DMS53 treated with DMSO at 0.1 percent for 48 hours (cell line): ENCODE measurements around the gene UBE2E1.
"Not testable (repeated sequence)": the region's sequence is repeated elsewhere in the genome, so short reads cannot be mapped to it uniquely, and the experiment has no call there.

Source experiments
- DNase-seq: peaks from one replicate; lab custom pipeline; 2025; ENCODE audit not compliant: unreplicated experiment; lab: John Stamatoyannopoulos, UW

The UBE2E1 gene

GRCh38 chr3:23877329-23877980 is 71.7 kb downstream of the UBE2E1 start:
- no peak for DNase-seq

GRCh38 chr3:23879485-23879884 is 73.7 kb downstream of the UBE2E1 start:
- no peak for DNase-seq

DNA sequence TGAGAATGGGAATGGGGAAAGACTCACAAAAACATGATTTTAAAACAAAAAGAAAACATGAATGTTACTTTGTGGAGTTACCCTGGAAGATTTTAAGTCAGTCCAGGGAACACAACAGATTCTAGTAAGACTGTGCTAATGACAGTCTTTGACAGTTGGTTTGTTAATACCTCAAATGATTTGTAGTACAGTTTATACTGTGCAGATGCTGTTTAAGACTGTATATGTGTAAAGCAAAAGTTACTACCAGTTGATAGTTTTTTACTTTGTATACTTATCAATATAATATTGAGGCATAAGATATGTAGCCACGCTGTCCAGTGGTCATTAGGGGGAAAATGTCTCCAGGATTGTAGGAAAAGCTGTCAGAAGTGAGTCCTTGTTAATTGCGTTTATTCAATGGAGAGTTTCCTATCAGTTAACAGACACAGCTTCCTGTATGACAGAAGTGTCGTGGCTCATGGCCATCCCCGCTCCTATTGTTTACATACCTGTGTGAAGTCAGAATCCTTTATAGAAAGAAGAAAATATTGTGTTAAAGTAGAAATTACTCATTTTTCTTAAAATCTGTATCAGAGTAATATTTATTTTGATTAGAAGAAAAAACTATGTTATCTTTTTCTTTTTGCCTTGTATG is 75.1 kb downstream of the UBE2E1 start:
- DNase-seq, result no peak

DNA sequence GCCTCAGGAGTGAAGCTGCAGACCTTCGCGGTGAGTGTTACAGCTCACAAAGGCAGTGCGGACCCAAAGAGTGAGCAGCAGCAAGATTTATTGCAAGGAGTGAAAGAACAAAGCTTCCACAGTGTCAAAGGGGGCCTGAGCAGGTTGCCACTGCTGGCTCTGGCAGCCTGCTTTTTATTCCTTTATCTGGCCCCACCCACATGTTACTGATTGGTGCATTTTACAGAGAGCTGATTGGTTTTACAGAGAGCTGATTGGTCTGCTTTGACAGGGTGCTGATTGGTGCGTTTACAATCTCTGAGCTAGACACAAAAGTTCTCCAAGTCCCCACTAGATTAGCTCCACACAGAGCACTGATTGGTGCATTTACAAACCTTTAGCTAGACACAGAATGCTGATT is 76.2 kb downstream of the UBE2E1 start:
- DNase-seq, result not testable (repeated sequence)

GRCh38 chr3:23882487-23882918 is 76.7 kb downstream of the UBE2E1 start:
- no peak for DNase-seq

DNA sequence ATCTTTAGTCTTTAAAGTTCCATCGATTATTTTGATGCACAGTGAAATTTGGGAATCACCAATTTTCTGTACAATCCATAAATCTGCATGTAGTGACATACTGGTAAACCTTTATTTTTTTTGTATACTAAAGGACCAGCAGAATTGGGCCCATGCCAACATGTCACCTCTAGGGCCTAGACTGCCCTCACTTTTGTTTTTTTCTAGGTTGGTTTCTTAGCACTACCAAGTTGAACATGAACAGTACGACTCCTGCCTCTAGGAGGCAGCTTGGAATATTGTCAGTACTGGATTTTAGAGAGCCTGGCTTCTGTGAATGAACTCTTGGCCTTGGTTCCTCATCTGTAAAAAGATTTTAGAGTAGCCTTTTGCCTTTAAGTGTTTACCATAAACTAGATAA is 78.7 kb downstream of the UBE2E1 start:
- no peak for DNase-seq

GRCh38 chr3:23885210-23885609 is 79.5 kb downstream of the UBE2E1 start:
- no peak for DNase-seq

DNA sequence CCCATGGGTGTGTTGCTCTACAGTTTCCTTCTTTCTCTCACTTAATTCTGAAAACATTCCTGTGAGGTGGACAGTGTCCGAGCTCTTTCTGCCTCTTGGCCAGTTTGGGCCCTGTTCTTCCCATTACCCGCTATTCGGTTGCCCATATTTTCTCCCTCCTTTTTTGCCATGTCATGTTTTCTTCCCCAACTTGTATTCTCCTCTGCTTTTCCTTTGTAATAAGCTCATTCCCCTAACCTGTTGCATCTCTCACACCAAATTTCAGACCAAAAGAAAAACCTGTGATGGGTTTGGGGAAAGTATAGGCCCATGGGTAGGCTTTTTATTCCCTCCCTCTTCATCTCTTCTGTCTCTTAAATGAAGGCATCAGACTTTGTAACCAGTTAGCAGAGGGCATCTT is 80.6 kb downstream of the UBE2E1 start:
- DNase-seq, result no peak

GRCh38 chr3:23888617-23889228 is 83.0 kb downstream of the UBE2E1 start:
- no peak for DNase-seq

- DNase-seq, result no peak
Measured at GRCh38 chr3:23889386-23889785, 83.6 kb downstream of the UBE2E1 start.

DNA sequence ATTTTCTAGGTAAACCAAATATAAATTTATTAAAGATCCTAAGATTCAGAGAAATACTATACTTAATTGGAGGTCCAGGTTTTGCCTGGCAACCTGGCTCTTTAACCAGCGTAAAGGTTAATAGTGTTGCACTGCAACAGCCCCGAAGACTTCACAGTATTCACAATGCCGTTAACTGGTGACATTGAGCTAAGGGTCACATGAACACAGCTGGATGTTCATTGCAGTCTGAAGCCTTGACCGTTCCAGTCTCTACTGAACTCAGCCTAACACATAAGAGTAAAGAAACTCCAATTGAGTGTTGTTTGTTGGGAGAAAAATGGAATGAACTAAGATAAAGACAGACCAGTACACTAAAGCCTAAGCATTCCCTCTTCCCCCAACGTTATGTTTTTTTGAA is 84.2 kb downstream of the UBE2E1 start:
- no peak for DNase-seq

DNA sequence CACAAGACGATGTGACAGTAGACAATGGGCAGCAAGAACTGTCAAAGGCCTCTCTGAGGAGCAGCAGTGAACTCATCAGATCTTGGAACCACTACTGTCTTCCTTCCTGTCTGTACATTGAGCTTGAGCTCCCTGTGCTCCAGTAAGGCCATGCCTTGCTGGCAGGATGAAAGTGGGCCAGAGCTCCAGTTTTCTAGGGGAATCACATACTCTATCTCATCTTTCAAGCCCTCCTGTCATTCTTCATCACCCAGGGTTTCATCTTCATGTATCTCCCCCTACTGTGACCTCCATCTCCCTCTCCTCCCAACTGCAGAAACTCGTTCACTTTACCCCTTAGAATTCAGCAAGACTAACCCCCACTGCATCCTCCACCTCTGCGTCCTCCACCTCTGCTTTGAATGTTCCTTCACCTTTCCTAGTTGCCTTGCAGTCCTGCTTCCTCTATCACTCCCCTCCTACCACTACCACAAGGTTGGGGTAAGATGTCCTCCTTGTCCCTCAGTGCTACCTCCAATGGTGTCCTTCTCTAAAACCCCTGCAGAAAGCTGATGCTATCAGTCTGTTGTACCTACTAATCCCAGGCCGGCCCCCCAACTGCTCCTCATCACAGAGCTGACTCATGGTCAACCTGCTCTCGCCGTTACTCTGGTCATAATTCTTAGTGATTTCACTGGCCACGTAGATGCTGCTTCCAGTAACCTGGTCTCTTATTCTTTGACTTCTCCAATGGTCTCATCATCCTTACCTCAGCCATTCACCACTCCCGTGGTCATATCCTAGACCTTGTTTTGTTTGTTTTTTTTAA is 88.7 kb downstream of the UBE2E1 start:
- DNase-seq, result no peak

GRCh38 chr3:23895181-23895580 is 89.4 kb downstream of the UBE2E1 start:
- no peak for DNase-seq

DNA sequence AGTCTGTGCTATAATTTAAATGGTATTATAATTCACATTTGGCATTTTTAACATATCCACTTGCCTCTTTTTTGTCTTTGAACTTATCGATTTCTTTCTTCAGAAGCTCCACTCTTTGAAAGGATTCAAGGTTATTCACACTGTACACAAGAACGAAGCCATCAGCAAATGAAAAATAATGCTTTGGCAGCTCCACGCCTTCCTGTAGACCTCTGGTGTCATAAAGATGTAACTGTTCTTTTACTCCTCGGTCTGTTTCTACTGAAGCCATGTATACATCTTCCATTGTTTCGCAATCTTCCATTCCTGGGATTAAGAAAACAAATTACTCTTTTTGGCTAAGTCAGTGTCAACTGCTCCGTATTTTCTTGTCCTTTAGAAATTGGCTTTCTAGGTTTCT is 95.0 kb downstream of the UBE2E1 start:
- no peak for DNase-seq

GRCh38 chr3:23904545-23904944 is 98.8 kb downstream of the UBE2E1 start:
- no peak for DNase-seq

GRCh38 chr3:23909341-23909740 is 103.6 kb downstream of the UBE2E1 start:
- DNase-seq, result no peak

DNA sequence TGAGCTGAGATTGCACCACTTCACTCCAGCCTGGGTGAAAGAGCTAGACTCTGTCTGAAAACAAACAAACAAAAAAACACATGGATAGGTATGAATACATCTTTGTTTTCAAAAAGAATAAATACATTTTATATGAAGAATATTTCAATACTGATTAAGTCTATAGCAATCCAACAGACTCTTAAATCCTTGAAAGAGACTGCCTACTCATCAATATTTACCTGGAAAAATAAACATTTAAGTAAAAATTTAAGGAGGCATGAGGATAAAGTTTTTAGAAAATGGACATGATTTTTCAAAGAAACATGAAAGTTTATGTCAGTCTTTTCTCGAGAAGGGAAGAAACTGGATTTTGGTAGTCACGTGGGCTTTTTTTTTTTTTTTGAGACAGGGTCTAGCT is 105.6 kb downstream of the UBE2E1 start:
- DNase-seq, result no peak

- not testable (repeated sequence) for DNase-seq
Measured at GRCh38 chr3:23912335-23912734, 106.6 kb downstream of the UBE2E1 start.

GRCh38 chr3:23913182-23913581 is 107.4 kb downstream of the UBE2E1 start:
- no peak for DNase-seq

GRCh38 chr3:23913873-23914743 is 108.4 kb downstream of the UBE2E1 start:
- no peak for DNase-seq
